ENCODE measurements around the gene PRH2.

Gene PRH2

DNA sequence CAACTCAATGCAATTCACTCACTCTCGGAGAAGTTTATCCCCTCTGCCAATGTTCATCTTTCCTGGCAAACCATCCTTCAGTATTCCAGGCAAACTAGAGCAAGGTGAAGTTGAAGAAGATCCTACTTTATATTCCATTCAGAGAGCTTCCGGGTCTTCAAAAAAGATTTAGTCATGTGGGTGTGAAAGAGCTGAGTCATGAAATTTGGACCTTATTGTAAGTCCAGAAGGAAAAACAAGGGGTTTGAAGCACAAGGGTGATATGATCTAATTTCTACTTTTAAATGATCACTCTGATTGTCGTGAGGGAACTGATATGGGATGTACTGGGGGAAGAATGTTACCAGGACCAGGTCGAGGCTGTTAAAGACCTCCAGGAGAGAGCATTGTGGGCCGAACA lies 2.8 kb upstream of the PRH2 start:
- POLR2A ChIA-PET: no interaction called here
- TF ChIP-seq L3MBTL2 (conservative IDR thresholded peaks at IDR 0.05): no peak
- no peak for TF ChIP-seq ELF4 (IDR thresholded peaks at IDR 0.05)
- no peak for TF ChIP-seq FOXA1 (IDR thresholded peaks at IDR 0.05)
- TF ChIP-seq PKNOX1 (IDR thresholded peaks at IDR 0.05): no peak
- TF ChIP-seq SP1 (IDR thresholded peaks at IDR 0.05): no peak
- CTCF ChIA-PET: no interaction called here
- no peak for DNase-seq (ENCODE audit: extremely low spot score)

DNA sequence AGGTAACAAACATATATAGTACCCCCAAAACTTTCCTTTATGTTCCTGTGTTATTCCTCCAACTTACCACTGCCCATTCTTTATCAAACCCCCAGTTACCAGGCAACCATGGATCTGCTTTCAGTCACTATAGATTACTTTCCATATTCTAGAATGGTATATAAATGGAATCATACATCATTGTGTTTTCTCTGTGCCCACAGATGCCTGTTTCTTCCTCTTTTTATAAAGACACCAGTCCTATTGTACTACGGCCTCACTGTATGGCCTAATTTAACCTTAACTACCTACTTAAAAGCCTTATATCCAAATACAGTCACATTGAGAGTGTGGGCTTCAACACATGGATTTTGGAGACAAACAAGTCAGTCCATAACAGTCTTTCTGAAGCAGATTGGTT lies 7.5 kb downstream of the PRH2 start:
- TF ChIP-seq ZNF384 (IDR thresholded peaks at IDR 0.05) (no peak), PKNOX1 (IDR thresholded peaks at IDR 0.05) (no peak), FOXM1 (IDR thresholded peaks at IDR 0.05; ENCODE audit: borderline replicate concordance) (no peak), FOXA1 (IDR thresholded peaks at IDR 0.05) (no peak), ARNT (IDR thresholded peaks at IDR 0.05) (no peak), BHLHE40 (IDR thresholded peaks at IDR 0.05; ENCODE audit: borderline replicate concordance) (no peak), L3MBTL2 (conservative IDR thresholded peaks at IDR 0.05) (no peak), HDGF (IDR thresholded peaks at IDR 0.05; ENCODE audit: borderline replicate concordance) (no peak), CTBP1 (IDR thresholded peaks at IDR 0.05; ENCODE audit: borderline replicate concordance) (no peak), FOXK2 (IDR thresholded peaks at IDR 0.05) (no peak), ELF4 (IDR thresholded peaks at IDR 0.05) (no peak), LEF1 (IDR thresholded peaks at IDR 0.05; ENCODE audit: borderline replicate concordance) (no peak), NFRKB (IDR thresholded peaks at IDR 0.05) (no peak), SP1 (IDR thresholded peaks at IDR 0.05) (no peak)
- POLR2A ChIA-PET: no interaction called here
- CTCF ChIA-PET: no interaction called here
- no peak for DNase-seq (ENCODE audit: extremely low spot score)

DNA sequence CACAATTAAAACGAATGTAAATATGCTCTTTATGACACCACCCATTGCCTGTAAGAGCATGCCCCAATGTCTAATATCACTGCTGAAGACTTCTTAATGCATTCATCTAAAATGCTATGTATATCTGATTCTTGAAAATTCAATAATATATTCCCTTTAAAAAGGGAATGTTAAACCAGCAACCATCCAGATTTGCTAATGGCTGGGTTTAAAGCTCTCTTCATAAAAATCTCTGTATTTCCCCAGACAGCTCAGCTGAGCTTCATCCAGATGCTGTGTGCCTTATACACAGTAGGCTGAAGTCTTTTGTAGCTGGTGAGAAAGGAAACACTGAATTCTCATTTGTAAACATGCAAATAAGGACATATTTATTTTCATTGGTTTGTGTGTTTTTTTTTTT lies 10.1 kb downstream of the PRH2 start, which contains the start of gene TAS2R14:
Gene TAS2R14, minus strand, starts transcription at position 101 of the 400 bp plus-strand sequence. Its CDS starts 56 bp downstream, at position 45.
- POLR2A ChIA-PET: no interaction called here
- no peak for TF ChIP-seq FOXA1 (IDR thresholded peaks at IDR 0.05)
- no peak for TF ChIP-seq NFRKB (IDR thresholded peaks at IDR 0.05)
- TF ChIP-seq BHLHE40 (IDR thresholded peaks at IDR 0.05; ENCODE audit: borderline replicate concordance): no peak
- DNase-seq (ENCODE audit: extremely low spot score): no peak
- CTCF ChIA-PET: no interaction called here

DNA sequence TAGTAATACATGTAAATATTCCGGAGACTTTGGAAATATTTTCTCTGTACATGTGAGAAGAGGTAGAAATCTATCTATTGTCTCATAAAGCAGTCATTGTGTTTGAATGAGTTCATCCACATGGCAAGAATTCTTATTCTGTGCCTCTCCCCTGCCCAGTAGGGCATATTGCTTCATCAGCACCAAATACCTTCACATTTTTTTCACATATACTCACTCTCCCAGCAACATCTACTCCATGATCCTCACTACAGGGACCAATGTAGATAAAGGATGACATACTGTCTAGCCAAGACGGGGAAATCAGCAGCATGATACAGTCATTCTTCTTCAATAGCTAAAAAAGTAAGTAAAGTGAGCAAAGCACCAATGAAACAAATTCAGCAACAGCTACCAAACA lies 11.4 kb downstream of the PRH2 start:
- ChIA-PET CTCF (no interaction called here), POLR2A (interaction anchor here (0.6 kb wide), 1 partner anchor 146 kb away, joined by 3 read pairs; no protein-coding TSS in a partner anchor)
- TF ChIP-seq ELF4 (IDR thresholded peaks at IDR 0.05) (no peak), FOXK2 (IDR thresholded peaks at IDR 0.05) (no peak), FOXA1 (IDR thresholded peaks at IDR 0.05) (no peak), LEF1 (IDR thresholded peaks at IDR 0.05; ENCODE audit: borderline replicate concordance) (no peak), FOXM1 (IDR thresholded peaks at IDR 0.05; ENCODE audit: borderline replicate concordance) (no peak), NFRKB (IDR thresholded peaks at IDR 0.05) (no peak), SP1 (IDR thresholded peaks at IDR 0.05) (no peak), ARNT (IDR thresholded peaks at IDR 0.05) (no peak), L3MBTL2 (conservative IDR thresholded peaks at IDR 0.05) (no peak), ZNF384 (IDR thresholded peaks at IDR 0.05) (no peak), CTBP1 (IDR thresholded peaks at IDR 0.05; ENCODE audit: borderline replicate concordance) (no peak), SUZ12 (IDR thresholded peaks at IDR 0.05) (no peak), HDGF (IDR thresholded peaks at IDR 0.05; ENCODE audit: borderline replicate concordance) (no peak), PKNOX1 (IDR thresholded peaks at IDR 0.05) (no peak), TARDBP (IDR thresholded peaks at IDR 0.05) (no peak), BHLHE40 (IDR thresholded peaks at IDR 0.05; ENCODE audit: borderline replicate concordance) (no peak)
- no peak for DNase-seq (ENCODE audit: extremely low spot score)

GRCh38 chr12:10941369-10941768 lies 12.3 kb downstream of the PRH2 start:
- POLR2A ChIA-PET: no interaction called here
- no peak for DNase-seq (ENCODE audit: extremely low spot score)
- TF ChIP-seq CTBP1 (IDR thresholded peaks at IDR 0.05; ENCODE audit: borderline replicate concordance) (no peak), HDGF (IDR thresholded peaks at IDR 0.05; ENCODE audit: borderline replicate concordance) (no peak), ARNT (IDR thresholded peaks at IDR 0.05) (no peak)
- CTCF ChIA-PET: no interaction called here

GRCh38 chr12:10941916-10942607 lies 13.0 kb downstream of the PRH2 start:
- TF ChIP-seq NFRKB (IDR thresholded peaks at IDR 0.05): no peak
- no peak for TF ChIP-seq LEF1 (IDR thresholded peaks at IDR 0.05; ENCODE audit: borderline replicate concordance)
- TF ChIP-seq SP1 (IDR thresholded peaks at IDR 0.05): no peak
- TF ChIP-seq FOXA1 (IDR thresholded peaks at IDR 0.05): no peak
- no peak for TF ChIP-seq ZNF384 (IDR thresholded peaks at IDR 0.05)
- no peak for TF ChIP-seq ARNT (IDR thresholded peaks at IDR 0.05)
- no peak for TF ChIP-seq FOXM1 (IDR thresholded peaks at IDR 0.05; ENCODE audit: borderline replicate concordance)
- TF ChIP-seq ELF4 (IDR thresholded peaks at IDR 0.05): no peak
- TF ChIP-seq PKNOX1 (IDR thresholded peaks at IDR 0.05): no peak
- no peak for TF ChIP-seq SUZ12 (IDR thresholded peaks at IDR 0.05)
- TF ChIP-seq HDGF (IDR thresholded peaks at IDR 0.05; ENCODE audit: borderline replicate concordance): no peak
- no peak for TF ChIP-seq CTBP1 (IDR thresholded peaks at IDR 0.05; ENCODE audit: borderline replicate concordance)
- no peak for TF ChIP-seq TARDBP (IDR thresholded peaks at IDR 0.05)
- no peak for TF ChIP-seq BHLHE40 (IDR thresholded peaks at IDR 0.05; ENCODE audit: borderline replicate concordance)
- TF ChIP-seq FOXK2 (IDR thresholded peaks at IDR 0.05): no peak
- no peak for TF ChIP-seq L3MBTL2 (conservative IDR thresholded peaks at IDR 0.05)
- ChIA-PET CTCF (no interaction called here), POLR2A (no interaction called here)
- DNase-seq (ENCODE audit: extremely low spot score): no peak
